Coronary artery (tissue), 2 donors: Measurements from ENCODE around the gene GPR171.

Experiments used
- DNase-seq: peaks from one replicate; pipeline ENCODE4 v3.0.0-alpha.2; 2017; ENCODE audit warnings: low spot score
- H3K27ac ChIP-seq, 2 donors: fragments of 200-600 bp; sonication (generic); one replicate each; pipeline ENCODE4 v1.5.1; 2016 to 2019
- H3K4me3 ChIP-seq: fragments of 200-600 bp; sonication (generic); 2 replicates; pipeline ENCODE4 v1.5.1; 2016; ENCODE audit warnings: mild to moderate bottlenecking, moderate library complexity
- TF ChIP-seq, protein P1 (sequence below): fragments of 200-600 bp; sonication (generic); IDR thresholded peaks from one replicate; pipeline ENCODE4 v1.5.1; 2019; ENCODE audit warnings: antibody characterized with exemption

GPR171 gene

DNA sequence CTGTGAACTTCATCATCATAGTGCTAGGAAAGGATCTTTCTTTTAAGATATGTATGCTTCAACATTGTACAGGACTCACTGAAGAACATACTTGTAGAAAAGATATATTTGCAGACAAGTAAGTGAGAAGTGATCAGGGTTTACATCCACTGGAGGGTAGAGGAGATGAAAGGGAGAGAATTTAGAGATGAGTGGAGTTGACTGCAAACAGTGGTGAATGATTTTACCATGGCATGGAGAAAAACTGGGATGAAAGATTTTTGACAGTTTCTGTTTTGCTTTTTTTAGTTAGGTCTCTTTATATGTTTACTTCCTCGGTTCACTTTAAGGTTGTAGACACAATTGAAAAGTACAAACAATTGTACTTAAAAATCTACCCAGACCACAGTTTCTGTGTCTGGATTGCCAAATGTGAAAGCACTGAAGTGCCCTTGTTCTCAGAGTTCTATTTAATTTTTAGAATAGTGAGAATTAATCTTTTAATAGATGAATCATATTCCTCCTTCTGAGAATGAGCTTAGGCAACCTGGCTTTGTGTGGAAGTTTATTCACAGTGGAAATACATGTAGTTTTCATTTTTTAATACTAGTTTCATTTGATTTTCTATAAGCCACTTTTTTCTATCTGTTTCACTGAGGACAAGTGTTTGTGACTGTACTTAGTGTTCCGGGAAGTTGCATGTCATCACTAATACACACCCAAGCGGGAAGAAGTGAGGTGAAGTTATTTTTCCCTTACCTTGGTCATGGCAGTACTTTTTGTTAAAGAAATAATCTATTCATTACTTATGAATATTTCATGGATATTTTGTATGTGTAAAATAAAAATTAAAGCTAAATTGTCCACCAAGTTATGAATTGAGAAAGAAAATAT is 1.8 kb upstream of the GPR171 start:
- no peak for DNase-seq
- H3K27ac ChIP-seq: no peak overlapping the region
- TF ChIP-seq, protein P1, sequence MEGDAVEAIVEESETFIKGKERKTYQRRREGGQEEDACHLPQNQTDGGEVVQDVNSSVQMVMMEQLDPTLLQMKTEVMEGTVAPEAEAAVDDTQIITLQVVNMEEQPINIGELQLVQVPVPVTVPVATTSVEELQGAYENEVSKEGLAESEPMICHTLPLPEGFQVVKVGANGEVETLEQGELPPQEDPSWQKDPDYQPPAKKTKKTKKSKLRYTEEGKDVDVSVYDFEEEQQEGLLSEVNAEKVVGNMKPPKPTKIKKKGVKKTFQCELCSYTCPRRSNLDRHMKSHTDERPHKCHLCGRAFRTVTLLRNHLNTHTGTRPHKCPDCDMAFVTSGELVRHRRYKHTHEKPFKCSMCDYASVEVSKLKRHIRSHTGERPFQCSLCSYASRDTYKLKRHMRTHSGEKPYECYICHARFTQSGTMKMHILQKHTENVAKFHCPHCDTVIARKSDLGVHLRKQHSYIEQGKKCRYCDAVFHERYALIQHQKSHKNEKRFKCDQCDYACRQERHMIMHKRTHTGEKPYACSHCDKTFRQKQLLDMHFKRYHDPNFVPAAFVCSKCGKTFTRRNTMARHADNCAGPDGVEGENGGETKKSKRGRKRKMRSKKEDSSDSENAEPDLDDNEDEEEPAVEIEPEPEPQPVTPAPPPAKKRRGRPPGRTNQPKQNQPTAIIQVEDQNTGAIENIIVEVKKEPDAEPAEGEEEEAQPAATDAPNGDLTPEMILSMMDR: no peak
- no peak overlapping the region for H3K4me3 ChIP-seq

DNA sequence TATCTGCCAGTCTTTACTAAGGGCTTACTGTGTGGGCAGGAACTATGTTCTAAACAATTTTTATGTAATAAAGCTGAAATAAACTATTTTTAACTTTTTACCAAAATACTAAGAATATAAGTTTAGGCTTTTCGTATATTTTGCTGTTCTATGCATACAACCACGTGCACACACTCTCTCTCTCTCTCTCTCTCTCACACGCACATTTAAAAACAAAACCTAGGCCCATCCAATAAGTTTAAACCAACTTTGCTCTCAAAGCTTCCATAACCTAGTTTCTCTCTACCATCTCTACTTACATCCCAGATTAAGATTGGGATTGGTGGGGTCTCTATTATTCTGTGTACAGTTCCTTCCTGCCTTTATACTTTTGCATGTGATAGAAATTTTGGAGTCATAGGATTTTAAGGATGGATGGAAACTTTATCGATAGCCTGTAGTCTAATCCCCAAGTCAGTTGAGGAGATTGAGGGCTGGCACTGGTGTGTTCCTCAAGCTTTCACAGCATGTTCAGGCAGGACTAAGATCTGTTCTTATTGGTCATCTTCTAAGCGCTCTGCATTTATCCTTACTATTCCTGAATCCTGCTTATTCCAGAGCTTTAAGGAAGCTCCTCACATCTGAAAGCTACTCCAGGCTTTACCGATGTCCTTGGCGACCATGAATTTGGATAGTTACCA is 1.8 kb downstream of the GPR171 start:
- TF ChIP-seq, protein P1: no peak
- H3K27ac ChIP-seq: no peak overlapping the region
- no peak for DNase-seq
- H3K4me3 ChIP-seq: no peak overlapping the region

DNA sequence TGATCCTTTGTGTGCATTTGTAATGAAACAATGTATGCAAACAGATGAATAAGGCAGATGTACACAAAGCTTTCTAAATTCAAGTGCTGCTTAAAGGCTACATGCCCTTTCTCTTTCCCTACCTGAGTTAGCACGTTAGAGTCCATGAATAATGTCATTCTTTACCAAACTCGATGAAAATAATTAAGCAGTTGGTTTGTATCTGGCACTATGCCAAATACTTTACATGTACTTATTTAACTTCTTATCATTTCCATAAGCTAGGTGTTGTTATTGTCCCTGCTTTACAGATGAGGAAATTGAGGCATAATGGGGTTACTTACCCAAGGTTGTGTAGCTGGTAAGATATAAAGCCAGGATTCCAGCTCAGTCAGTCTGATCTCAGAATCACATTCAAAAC is 2.4 kb downstream of the GPR171 start:
- Histone ChIP-seq H3K4me3 (no peak overlapping the region), H3K27ac (no peak overlapping the region)
- no peak for DNase-seq
- TF ChIP-seq, protein P1: no peak

- Histone ChIP-seq H3K4me3 (no peak overlapping the region), H3K27ac (no peak overlapping the region)
- TF ChIP-seq, protein P1: no peak
- DNase-seq: no peak
Measured at GRCh38 chr3:151199554-151200438, 3.2 kb downstream of the GPR171 start.

DNA sequence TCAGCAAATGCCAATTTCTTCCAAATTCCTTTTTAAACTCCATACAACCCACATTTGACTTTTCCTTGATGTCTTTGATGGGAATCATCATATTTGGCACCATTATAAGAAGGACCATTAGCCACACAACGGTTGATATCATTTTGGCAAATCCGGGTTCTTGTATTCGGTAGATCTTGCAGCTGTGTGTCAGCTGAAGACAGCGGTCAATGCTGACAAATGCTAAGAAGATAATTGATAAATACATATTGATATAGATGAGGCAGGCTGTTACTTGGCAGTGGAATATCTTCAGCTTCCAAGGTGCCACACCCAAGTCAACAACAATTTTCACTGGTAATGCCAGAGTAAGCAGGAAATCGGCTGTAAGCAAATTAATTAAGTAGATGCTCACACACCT is 4.2 kb downstream of the GPR171 start:
- H3K27ac ChIP-seq: no peak overlapping the region
- DNase-seq: no peak
- no peak overlapping the region for H3K4me3 ChIP-seq
- TF ChIP-seq, protein P1: no peak

DNA sequence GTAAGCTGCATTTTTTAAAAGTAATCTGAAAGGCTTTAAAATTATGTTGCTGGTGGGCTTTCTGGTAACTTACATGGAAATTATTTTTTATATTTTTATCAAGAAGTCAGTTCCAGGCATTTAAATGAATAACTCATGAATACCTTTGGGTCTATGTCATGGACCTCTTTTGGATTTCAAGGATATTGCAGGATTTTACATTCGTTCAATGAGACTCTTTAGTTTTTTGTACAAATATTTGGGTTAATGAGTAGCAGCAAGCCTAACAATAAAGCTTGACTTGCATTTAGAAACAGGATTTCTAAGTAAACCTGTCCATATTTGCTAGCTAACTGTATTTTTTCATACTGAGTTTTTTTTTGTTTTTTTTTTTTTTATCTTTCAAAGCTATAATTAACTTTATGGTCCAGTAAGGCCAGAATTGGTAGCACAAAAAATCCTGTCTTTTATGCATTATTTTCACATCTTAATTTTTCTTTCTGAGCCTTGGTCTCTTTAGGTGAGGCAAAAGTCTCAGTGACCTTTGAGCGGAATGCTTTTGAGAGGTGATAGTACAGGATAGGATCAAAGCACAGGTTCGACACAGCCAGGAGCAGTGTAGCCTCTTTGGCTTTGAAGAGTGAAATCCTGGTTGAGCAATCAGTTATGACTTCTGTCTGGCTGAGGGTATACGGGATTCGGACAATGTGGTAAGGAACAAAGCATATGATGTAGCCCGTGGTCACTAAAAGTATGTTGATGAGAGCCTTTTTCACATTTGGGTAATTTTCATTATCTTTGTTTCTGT is 4.8 kb downstream of the GPR171 start:
- no peak overlapping the region for H3K4me3 ChIP-seq
- no peak overlapping the region for H3K27ac ChIP-seq
- DNase-seq: no peak
- TF ChIP-seq, protein P1: no peak
